AG04450 (cell line): ENCODE data around the gene CRTC3. TPM values are rescaled to one million over a fixed set of nuclear protein-coding genes. Genes with fewer than 3 reads are reported as not detected.

Source experiments
- CTCF ChIA-PET: fragments of 300-600, 350-600 bp; formaldehyde crosslinking; extraction: SDS; loops from one replicate; lab custom pipeline; 2022; ENCODE audit warnings: antibody characterized with exemption, inconsistent platforms; lab: Charles Lee
- POLR2A ChIA-PET: fragments of 350-600 bp; formaldehyde crosslinking; extraction: SDS; loops from one replicate; lab custom pipeline; 2021; ENCODE audit warnings: antibody characterized with exemption, inconsistent platforms; lab: Yijun Ruan, JAX
- DNase-seq: peaks from one replicate; pipeline ENCODE4 v3.0.0-alpha.2; 2011; ENCODE audit warnings: low read depth, low spot score
- H3K27ac ChIP-seq: one replicate; pipeline ENCODE4 v1.5.1; 2012; ENCODE audit warnings: low read depth, low read length, control low read depth
- H3K27me3 ChIP-seq: one replicate; pipeline ENCODE4 v1.6.0; 2012; ENCODE audit warnings: low read length; ENCODE audit not compliant: control insufficient read depth, insufficient read depth
- H3K4me3 ChIP-seq: 2 replicates; pipeline ENCODE4 v1.5.1; 2011; ENCODE audit warnings: mild to moderate bottlenecking, low read depth, low read length, control low read depth
- H3K9me3 ChIP-seq: 2 replicates; pipeline ENCODE4 v1.5.1; 2012; ENCODE audit warnings: low read length; ENCODE audit not compliant: control insufficient read depth, insufficient read depth
- polyA plus RNA-seq: library from polyadenylated mRNA; depleted of rRNA; stranded (reverse); fragments of >200 nt; gene quantifications from 2 replicates; pipeline ENCODE4 v1.2.3, GENCODE V29; 2011
- TF ChIP-seq, protein P1 (sequence below): IDR thresholded peaks from 2 replicates; pipeline ENCODE4 v1.5.1; 2011; ENCODE audit warnings: low read depth, low read length, control low read depth, inconsistent platforms

CRTC3 gene
- polyA plus RNA-seq, 1 experiment, result 23.1 TPM

DNA sequence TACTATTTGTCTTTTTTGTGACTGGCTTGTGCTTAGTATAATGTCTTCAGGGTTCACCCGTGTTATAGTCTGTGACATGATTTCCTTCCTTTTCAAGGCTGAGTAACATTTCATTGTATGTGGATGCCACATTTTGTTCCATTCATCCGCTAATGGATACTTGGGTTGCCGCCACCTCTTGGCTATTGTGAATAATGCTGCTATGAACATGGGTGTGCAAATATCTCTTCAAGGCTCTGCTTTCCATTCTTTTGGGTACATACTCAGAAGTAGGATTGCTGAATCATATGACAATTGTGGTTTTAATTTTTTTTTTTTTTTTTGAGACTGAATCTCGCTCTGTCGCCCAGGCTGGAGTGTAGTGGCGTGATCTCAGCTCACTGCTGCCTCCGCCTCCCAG, 15.4 kb downstream of the CRTC3 start:
- DNase-seq, result no peak
- ChIA-PET POLR2A (no interaction called here), CTCF (interaction anchor here (0.7 kb wide), 1 partner anchor 22 kb away, joined by 4 read pairs; no protein-coding TSS in a partner anchor)
- H3K27ac ChIP-seq, result no peak overlapping the region
- H3K9me3 ChIP-seq, result no peaks in the 10 kb centered on the region
- no peak overlapping the region for H3K4me3 ChIP-seq
- TF ChIP-seq, protein P1, sequence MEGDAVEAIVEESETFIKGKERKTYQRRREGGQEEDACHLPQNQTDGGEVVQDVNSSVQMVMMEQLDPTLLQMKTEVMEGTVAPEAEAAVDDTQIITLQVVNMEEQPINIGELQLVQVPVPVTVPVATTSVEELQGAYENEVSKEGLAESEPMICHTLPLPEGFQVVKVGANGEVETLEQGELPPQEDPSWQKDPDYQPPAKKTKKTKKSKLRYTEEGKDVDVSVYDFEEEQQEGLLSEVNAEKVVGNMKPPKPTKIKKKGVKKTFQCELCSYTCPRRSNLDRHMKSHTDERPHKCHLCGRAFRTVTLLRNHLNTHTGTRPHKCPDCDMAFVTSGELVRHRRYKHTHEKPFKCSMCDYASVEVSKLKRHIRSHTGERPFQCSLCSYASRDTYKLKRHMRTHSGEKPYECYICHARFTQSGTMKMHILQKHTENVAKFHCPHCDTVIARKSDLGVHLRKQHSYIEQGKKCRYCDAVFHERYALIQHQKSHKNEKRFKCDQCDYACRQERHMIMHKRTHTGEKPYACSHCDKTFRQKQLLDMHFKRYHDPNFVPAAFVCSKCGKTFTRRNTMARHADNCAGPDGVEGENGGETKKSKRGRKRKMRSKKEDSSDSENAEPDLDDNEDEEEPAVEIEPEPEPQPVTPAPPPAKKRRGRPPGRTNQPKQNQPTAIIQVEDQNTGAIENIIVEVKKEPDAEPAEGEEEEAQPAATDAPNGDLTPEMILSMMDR, result no peak
- H3K27me3 ChIP-seq, result no peaks in the 10 kb centered on the region

DNA sequence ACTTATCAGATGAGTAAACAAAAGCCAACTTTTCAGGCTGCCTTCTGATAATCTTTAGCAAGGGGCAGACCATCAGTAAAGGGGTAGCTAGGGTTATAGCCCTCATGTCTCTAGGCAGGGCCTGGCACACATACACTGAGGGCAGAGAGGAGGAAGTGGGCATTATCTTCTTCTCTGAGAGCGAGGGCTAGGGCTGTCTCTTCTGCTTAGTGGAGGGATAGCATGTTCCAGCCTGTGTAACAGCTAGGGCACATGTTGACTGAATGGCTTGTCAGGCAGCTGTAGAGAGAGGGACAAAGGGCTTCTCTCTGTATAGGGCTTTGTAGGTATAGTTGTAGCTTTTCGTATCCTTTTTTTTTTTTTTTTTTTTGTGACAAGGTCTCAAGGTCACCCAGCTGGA, 17.8 kb downstream of the CRTC3 start:
- Histone ChIP-seq H3K9me3 (no peaks in the 10 kb centered on the region), H3K27me3 (no peaks in the 10 kb centered on the region), H3K4me3 (no peak overlapping the region), H3K27ac (no peak overlapping the region)
- no peak for DNase-seq
- POLR2A ChIA-PET, result no interaction called here
- CTCF ChIA-PET, result no interaction called here
- TF ChIP-seq, protein P1, result no peak

DNA sequence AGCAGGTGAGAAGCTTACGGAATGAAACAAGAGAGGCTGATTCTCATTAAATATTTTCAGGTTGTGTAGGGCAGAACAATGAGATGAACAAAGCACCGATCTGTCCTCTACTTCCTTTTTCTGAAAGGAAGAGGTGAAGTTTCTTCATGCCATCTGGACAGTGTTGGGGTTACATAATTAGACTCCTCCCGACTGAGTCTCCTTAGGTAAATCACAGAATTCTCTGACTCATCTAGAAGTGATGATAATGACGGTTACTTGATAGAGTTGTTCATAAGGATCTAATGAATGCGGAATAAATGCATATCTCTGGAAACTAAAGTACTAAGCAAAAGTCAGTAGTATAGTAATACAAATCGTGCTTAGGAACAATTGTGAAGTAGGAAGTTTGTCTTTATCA, 21.2 kb downstream of the CRTC3 start:
- DNase-seq, result no peak
- H3K4me3 ChIP-seq, result no peak overlapping the region
- POLR2A ChIA-PET, result no interaction called here
- CTCF ChIA-PET, result no interaction called here
- no peak overlapping the region for H3K27ac ChIP-seq
- TF ChIP-seq, protein P1, result no peak
- no peaks in the 10 kb centered on the region for H3K27me3 ChIP-seq
- no peaks in the 10 kb centered on the region for H3K9me3 ChIP-seq

DNA sequence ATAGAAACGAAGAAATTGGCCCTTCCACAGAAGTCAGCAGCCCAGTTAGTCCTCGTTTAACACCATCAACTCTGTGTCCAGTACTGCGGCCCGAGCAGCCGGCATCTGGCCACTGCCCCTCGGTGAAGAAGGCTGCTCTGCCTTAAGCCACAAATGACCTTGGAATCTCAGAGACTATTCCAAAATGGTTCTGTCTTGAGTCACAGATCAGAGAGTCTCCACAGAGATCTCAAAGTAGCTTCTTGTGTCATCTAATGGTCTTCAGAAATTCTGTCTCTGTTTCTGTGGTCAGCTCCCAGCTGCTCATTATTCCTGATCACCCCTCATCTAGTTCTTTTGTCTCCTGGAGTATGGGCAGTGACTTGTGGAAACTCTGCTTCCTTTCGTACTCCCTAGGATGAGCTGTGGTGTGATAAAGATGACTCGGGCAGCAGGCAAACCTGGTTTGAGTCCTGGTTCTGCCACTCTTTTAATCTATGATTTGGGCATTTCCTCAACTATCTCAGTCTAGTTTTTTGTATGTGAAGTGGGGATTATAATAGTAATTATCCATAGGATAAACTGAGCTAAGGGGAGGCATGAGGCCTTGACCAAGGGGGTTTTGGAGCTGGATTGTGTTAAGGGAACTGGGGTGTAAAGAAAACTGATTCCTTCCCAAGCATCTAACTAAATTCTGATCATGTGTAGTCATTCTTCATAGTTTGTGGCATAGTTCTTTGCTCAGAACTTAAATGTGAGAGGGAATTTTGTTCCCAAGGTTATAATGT, 22.6 kb downstream of the CRTC3 start:
- ChIA-PET POLR2A (interaction anchor here (1.0 kb wide), 1 partner anchor 22 kb away, joined by 4 read pairs; the partner anchor contains the start of gene CRTC3), CTCF (interaction anchor here (0.9 kb wide), 1 partner anchor 8 kb away, joined by 3 read pairs; no protein-coding TSS in a partner anchor)
- no peaks in the 10 kb centered on the region for H3K9me3 ChIP-seq
- peak; percentile 70 for DNase-seq
- no peak overlapping the region for H3K4me3 ChIP-seq
- H3K27ac ChIP-seq, result peak overlapping the region; percentile 97
- H3K27me3 ChIP-seq, result no peaks in the 10 kb centered on the region
- TF ChIP-seq, protein P1, result no peak

DNA sequence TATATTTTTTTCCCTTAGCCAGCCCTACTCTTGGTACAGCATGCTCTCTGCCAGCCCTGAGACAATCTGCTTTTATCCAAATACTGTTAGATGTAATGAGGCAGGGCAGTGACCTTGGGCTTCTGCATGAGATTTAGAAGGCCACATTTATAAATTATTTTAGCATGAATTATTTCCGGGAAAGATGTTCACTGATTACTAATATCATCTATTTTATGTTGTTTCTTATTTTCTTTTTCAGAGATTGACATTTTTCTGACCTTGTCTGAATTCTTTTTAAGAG, 23.1 kb downstream of the CRTC3 start:
- CTCF ChIA-PET, result interaction anchor here (0.9 kb wide), 1 partner anchor 7 kb away, joined by 3 read pairs; no protein-coding TSS in a partner anchor
- TF ChIP-seq, protein P1, result no peak
- POLR2A ChIA-PET, result interaction anchor here (1.0 kb wide), 1 partner anchor 23 kb away, joined by 4 read pairs; the partner anchor contains the start of gene CRTC3
- no peaks in the 10 kb centered on the region for H3K9me3 ChIP-seq
- H3K4me3 ChIP-seq, result no peak overlapping the region
- H3K27me3 ChIP-seq, result no peaks in the 10 kb centered on the region
- H3K27ac ChIP-seq, result peak overlapping the region; percentile 97
- DNase-seq, result no peak
